GM23338 (cell line): ENCODE data around the gene IDUA. TPM values are rescaled to one million over a fixed set of nuclear protein-coding genes. Genes with fewer than 3 reads are reported as not detected.

Source experiments
- CREB1 ChIP-seq: fragments of 250-450 bp; sonication (Bioruptor Pico); IDR thresholded peaks from 2 replicates; pipeline ENCODE4 v1.5.0; 2020; ENCODE audit warnings: low read depth, mild to moderate bottlenecking, moderate library complexity
- EZH2 ChIP-seq: fragments of 200-600 bp; sonication (generic); IDR thresholded peaks from one replicate; pipeline ENCODE4 v1.8.0; 2017; ENCODE audit warnings: antibody characterized with exemption, mild to moderate bottlenecking, low read depth; ENCODE audit not compliant: unreplicated experiment
- EZH2phosphoT487 ChIP-seq: fragments of 200-600 bp; sonication (generic); IDR thresholded peaks from one replicate; pipeline ENCODE4 v1.8.1; 2018; ENCODE audit warnings: antibody characterized with exemption; ENCODE audit not compliant: unreplicated experiment
- NANOG ChIP-seq: IDR thresholded peaks from 2 replicates; pipeline ENCODE4 v1.6.1; 2016; ENCODE audit warnings: antibody characterized with exemption, borderline replicate concordance
- POLR2AphosphoS5 ChIP-seq: IDR thresholded peaks from 2 replicates; pipeline ENCODE4 v1.6.1; 2016; ENCODE audit warnings: antibody characterized with exemption, low read depth
- STAT1 ChIP-seq: IDR thresholded peaks from one replicate; pipeline ENCODE4 v1.6.1; 2016; ENCODE audit warnings: antibody characterized with exemption; ENCODE audit not compliant: unreplicated experiment
- ZNF114 ChIP-seq: fragments of 250-450 bp; sonication (Bioruptor Pico); IDR thresholded peaks from 2 replicates; pipeline ENCODE4 v1.5.0; 2020; ENCODE audit warnings: mild to moderate bottlenecking, moderate library complexity
- ZNF331 ChIP-seq: fragments of 250-450 bp; sonication (Bioruptor Pico); IDR thresholded peaks from 2 replicates; pipeline ENCODE4 v1.5.0; 2020; ENCODE audit warnings: low read depth, mild to moderate bottlenecking, moderate library complexity
- polyA plus RNA-seq: library from polyadenylated mRNA; unstranded; fragments of >200 nt; fragmentation: Nextera tagmentation; extraction: Ambion mirVana; gene quantifications from 2 replicates; pipeline ENCODE4 v1.2.1, GENCODE V29; 2016
- total RNA-seq: library from RNA; depleted of rRNA; stranded (reverse); fragments of >200 nt; shearing (Covaris generic); gene quantifications from 2 replicates; pipeline ENCODE4 v1.2.3, GENCODE V29; 2014
- TF ChIP-seq, protein P1 (sequence below): fragments of 250-450 bp; sonication (Bioruptor Pico); IDR thresholded peaks from 2 replicates; pipeline ENCODE4 v1.5.0; 2020; ENCODE audit warnings: mild to moderate bottlenecking, moderate library complexity
- TF ChIP-seq, protein P2 (sequence below): IDR thresholded peaks from one replicate; pipeline ENCODE4 v1.6.1; 2018; ENCODE audit warnings: antibody characterized with exemption; ENCODE audit not compliant: unreplicated experiment

IDUA gene
- total and polyA plus RNA-seq, 2 experiments from 2014 or later = 1.3 to 6.1 TPM

DNA sequence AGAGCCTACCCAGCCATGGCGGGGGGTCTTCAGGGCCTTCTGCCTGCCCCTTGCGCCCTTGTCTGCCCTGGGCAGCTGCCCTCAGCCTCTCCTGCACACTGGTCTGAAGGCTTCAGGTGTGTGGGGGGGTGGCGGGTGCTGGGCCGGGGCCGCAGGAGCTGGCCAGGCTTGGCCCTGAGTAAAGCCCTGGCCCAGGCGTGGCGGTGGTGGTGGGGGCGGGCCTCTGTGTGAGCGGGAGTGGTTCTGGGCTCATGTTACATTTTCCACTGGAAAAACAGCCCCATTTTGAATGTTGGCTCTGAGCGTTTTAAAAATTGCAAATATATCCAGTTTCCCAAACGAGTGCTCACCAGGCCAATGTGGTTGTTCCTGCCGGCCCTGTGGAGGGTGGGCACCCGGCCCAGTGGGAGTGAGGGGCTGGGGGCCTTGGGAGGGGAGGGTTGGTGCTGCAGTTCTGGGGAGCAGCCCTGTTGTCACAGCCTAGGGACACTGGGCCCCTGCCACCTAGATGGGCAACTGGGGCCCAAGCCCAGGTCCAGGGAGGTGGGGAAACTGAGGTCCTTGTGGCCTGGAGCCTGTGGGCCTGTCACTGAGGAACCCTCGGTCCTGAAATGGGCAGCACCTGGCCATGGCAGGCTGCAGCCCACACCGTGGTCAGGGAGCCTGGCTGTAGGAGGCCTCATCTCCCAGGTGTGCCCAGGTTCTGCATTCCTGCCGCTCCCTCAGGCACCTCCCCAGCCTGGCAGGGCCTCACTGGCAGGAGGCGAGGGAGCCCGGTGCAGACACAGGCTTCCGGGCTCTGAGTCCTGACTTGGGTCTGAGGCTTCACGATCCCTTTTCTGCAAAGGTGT lies 52.9 kb downstream of the IDUA start (continued):
- TF ChIP-seq, protein P1, sequence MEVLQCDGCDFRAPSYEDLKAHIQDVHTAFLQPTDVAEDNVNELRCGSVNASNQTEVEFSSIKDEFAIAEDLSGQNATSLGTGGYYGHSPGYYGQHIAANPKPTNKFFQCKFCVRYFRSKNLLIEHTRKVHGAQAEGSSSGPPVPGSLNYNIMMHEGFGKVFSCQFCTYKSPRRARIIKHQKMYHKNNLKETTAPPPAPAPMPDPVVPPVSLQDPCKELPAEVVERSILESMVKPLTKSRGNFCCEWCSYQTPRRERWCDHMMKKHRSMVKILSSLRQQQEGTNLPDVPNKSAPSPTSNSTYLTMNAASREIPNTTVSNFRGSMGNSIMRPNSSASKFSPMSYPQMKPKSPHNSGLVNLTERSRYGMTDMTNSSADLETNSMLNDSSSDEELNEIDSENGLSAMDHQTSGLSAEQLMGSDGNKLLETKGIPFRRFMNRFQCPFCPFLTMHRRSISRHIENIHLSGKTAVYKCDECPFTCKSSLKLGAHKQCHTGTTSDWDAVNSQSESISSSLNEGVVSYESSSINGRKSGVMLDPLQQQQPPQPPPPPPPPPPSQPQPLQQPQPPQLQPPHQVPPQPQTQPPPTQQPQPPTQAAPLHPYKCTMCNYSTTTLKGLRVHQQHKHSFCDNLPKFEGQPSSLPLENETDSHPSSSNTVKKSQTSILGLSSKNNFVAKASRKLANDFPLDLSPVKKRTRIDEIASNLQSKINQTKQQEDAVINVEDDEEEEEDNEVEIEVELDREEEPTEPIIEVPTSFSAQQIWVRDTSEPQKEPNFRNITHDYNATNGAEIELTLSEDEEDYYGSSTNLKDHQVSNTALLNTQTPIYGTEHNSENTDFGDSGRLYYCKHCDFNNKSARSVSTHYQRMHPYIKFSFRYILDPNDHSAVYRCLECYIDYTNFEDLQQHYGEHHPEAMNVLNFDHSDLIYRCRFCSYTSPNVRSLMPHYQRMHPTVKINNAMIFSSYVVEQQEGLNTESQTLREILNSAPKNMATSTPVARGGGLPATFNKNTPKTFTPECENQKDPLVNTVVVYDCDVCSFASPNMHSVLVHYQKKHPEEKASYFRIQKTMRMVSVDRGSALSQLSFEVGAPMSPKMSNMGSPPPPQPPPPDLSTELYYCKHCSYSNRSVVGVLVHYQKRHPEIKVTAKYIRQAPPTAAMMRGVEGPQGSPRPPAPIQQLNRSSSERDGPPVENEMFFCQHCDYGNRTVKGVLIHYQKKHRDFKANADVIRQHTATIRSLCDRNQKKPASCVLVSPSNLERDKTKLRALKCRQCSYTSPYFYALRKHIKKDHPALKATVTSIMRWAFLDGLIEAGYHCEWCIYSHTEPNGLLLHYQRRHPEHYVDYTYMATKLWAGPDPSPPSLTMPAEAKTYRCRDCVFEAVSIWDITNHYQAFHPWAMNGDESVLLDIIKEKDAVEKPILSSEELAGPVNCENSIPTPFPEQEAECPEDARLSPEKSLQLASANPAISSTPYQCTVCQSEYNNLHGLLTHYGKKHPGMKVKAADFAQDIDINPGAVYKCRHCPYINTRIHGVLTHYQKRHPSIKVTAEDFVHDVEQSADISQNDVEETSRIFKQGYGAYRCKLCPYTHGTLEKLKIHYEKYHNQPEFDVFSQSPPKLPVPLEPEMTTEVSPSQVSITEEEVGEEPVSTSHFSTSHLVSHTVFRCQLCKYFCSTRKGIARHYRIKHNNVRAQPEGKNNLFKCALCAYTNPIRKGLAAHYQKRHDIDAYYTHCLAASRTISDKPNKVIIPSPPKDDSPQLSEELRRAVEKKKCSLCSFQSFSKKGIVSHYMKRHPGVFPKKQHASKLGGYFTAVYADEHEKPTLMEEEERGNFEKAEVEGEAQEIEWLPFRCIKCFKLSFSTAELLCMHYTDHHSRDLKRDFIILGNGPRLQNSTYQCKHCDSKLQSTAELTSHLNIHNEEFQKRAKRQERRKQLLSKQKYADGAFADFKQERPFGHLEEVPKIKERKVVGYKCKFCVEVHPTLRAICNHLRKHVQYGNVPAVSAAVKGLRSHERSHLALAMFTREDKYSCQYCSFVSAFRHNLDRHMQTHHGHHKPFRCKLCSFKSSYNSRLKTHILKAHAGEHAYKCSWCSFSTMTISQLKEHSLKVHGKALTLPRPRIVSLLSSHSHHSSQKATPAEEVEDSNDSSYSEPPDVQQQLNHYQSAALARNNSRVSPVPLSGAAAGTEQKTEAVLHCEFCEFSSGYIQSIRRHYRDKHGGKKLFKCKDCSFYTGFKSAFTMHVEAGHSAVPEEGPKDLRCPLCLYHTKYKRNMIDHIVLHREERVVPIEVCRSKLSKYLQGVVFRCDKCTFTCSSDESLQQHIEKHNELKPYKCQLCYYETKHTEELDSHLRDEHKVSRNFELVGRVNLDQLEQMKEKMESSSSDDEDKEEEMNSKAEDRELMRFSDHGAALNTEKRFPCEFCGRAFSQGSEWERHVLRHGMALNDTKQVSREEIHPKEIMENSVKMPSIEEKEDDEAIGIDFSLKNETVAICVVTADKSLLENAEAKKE (CRISPR knock-in tag) = no peak
- TF ChIP-seq EZH2 (no peak), EZH2phosphoT487 (no peak), ZNF114 (CRISPR knock-in tag) (no peak), STAT1 (no peak), CREB1 (CRISPR knock-in tag) (no peak), ZNF331 (CRISPR knock-in tag) (no peak), POLR2AphosphoS5 (no peak), NANOG (no peak)
- TF ChIP-seq, protein P2, sequence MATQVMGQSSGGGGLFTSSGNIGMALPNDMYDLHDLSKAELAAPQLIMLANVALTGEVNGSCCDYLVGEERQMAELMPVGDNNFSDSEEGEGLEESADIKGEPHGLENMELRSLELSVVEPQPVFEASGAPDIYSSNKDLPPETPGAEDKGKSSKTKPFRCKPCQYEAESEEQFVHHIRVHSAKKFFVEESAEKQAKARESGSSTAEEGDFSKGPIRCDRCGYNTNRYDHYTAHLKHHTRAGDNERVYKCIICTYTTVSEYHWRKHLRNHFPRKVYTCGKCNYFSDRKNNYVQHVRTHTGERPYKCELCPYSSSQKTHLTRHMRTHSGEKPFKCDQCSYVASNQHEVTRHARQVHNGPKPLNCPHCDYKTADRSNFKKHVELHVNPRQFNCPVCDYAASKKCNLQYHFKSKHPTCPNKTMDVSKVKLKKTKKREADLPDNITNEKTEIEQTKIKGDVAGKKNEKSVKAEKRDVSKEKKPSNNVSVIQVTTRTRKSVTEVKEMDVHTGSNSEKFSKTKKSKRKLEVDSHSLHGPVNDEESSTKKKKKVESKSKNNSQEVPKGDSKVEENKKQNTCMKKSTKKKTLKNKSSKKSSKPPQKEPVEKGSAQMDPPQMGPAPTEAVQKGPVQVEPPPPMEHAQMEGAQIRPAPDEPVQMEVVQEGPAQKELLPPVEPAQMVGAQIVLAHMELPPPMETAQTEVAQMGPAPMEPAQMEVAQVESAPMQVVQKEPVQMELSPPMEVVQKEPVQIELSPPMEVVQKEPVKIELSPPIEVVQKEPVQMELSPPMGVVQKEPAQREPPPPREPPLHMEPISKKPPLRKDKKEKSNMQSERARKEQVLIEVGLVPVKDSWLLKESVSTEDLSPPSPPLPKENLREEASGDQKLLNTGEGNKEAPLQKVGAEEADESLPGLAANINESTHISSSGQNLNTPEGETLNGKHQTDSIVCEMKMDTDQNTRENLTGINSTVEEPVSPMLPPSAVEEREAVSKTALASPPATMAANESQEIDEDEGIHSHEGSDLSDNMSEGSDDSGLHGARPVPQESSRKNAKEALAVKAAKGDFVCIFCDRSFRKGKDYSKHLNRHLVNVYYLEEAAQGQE = no peak
